Omental fat pad (tissue), 4 donors: Measurements from ENCODE around the gene PRKCA. TPM values are rescaled to one million over a fixed set of nuclear protein-coding genes. Genes with fewer than 3 reads are reported as not detected.
"Not testable (repeated sequence)": the region's sequence is repeated elsewhere in the genome, so short reads cannot be mapped to it uniquely, and the experiment has no call there.

Source experiments
- ATAC-seq: fragments of 150-250 bp; one replicate; pipeline ENCODE4 v1.9.1; 2016; ENCODE audit warnings: mild to moderate bottlenecking, moderate library complexity; ENCODE audit not compliant: low FRiP score
- DNase-seq: peaks from one replicate; pipeline ENCODE4 v3.0.0-alpha.2; 2019; ENCODE audit warnings: low spot score
- total RNA-seq, 4 donors: library from RNA; depleted of rRNA; stranded (reverse); fragments of >200 nt; gene quantifications; one replicate each; pipeline ENCODE4 v1.1.0, GENCODE V29; 2016
- TF ChIP-seq, protein P1 (sequence below), 3 donors: fragments of 450-650 bp; IDR thresholded peaks; one replicate each; pipeline ENCODE4 v1.5.1; 2016 to 2017; ENCODE audit warnings: antibody characterized with exemption in 3 of 3, mild to moderate bottlenecking in 3 of 3, moderate library complexity in 2 of 3

Gene PRKCA
- total RNA-seq, 4 donors from 2014 or later, result 6.7 to 14.3 (median 10.3) TPM

DNA sequence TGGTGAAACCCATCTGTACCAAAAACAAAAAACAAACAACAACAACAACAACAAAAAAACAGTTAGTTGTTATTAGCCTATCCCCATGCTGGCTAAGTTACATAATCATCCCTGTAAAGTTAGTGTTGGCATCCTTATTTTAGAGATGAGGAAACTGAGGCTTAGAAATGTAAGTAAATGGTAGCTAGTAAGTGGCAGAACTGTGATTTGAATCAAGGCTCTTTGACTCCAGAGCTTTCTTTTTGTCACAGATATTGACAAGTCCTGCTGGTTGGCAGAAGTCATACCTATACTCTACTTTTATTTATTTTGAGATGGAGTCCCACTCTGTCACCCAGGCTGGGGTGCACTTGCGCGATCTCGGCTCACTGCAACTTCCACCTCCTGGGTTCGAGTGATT is 42.1 kb downstream of the PRKCA start:
- TF ChIP-seq, protein P1, sequence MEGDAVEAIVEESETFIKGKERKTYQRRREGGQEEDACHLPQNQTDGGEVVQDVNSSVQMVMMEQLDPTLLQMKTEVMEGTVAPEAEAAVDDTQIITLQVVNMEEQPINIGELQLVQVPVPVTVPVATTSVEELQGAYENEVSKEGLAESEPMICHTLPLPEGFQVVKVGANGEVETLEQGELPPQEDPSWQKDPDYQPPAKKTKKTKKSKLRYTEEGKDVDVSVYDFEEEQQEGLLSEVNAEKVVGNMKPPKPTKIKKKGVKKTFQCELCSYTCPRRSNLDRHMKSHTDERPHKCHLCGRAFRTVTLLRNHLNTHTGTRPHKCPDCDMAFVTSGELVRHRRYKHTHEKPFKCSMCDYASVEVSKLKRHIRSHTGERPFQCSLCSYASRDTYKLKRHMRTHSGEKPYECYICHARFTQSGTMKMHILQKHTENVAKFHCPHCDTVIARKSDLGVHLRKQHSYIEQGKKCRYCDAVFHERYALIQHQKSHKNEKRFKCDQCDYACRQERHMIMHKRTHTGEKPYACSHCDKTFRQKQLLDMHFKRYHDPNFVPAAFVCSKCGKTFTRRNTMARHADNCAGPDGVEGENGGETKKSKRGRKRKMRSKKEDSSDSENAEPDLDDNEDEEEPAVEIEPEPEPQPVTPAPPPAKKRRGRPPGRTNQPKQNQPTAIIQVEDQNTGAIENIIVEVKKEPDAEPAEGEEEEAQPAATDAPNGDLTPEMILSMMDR (IDR thresholded peaks at IDR 0.05), result no peak
- ATAC-seq, result no peak

DNA sequence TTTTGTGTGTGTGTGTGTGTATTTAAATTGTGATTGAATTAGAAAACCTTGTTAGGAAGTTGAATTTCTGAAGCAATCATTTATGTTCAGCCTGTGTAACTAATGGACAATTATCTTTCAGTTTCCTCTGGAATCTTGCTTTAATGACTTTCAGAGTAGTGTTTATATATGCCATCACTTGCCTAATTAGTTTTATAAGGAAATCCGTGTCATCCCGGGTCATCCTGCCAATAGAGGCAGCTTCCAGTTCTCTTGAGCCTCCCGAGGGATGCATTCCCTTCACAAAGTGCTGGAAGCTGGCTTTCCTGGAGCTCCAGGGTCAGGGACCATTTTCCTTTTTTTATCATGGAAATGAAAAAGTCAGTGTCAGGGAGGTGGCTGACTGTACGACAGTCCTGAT is 42.9 kb downstream of the PRKCA start:
- TF ChIP-seq, protein P1 (IDR thresholded peaks at IDR 0.05), result no peak
- ATAC-seq, result no peak

More for the DNA sequence above, 42.1 kb downstream of the PRKCA start:
- no peak for DNase-seq

GRCh38 chr17:66345949-66346638 is 43.7 kb downstream of the PRKCA start:
- ATAC-seq, DNase-seq: not testable (repeated sequence)

More for the DNA sequence above, 42.9 kb downstream of the PRKCA start:
- DNase-seq, result no peak

DNA sequence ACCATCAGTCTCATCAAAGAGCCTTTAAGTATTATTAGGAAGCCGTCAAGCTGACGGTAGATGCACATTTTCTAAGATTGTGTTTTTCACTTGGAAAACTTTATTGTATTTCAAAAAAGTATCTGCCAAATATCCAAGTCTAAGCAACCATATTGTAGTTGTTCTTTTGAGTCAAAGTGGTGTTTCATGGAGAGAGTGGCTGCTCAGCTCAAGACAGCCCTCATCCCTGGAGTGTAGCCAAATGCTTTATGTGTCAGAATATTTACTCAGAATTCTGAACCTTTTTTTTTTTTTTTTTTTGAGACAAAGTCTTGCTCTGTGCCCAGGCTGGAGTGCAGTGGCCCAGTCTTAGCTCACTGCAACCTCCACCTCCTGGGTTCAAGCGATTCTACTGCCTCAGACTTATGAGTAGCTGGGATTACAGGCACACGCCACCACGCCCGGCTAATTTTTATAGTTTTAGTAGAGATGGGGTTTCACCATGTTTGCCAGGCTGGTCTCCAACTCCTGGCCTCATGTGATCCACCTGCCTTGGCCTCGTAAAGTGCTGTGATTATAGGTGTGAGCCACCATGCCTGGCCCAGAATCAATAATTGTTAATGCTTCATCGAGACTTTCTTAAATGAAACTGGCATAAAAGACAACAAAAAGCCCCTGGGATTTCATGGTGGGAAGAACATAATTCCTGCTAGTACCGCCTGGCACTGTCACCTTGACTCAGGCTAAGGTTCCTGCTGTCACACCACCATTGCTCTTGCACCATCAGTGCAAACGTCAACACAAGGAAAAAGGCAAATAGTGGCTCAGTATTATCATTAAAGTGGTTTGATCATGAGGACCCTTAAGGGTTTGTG is 45.5 kb downstream of the PRKCA start:
- DNase-seq (no peak), ATAC-seq (no peak)
- TF ChIP-seq, protein P1 (IDR thresholded peaks at IDR 0.05), result no peak

DNA sequence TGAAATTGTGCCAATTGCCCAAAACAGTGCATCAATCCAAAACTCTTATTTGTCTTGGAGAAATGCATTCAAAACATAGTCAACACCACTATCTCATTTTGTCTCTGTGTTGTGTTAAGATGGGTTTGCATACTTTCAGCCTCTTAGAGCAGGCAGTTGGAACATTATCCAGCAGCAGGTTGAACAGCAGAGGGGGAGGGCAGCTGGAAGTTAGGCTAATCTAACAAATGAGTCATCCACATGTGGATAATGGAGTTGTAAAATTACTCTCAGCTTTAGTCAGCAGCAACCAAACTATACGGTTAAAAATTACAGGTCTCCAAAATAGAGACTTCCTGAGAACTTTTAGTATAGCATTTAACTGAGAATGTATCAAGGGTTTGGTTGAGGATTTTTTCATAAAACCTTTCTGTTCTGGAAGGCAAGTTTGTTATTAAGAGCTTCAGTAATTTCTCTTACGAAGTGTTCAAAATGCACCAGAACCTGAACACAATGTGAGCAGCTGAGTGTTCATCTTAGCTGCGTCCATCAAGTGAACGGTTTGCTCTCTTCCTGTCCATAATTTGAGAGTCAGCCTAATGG is 46.3 kb downstream of the PRKCA start:
- no peak for DNase-seq
- TF ChIP-seq, protein P1 (IDR thresholded peaks at IDR 0.05), result no peak
- peak; percentile 82 for ATAC-seq

GRCh38 chr17:66349521-66350254 is 47.3 kb downstream of the PRKCA start:
- ATAC-seq (no peak), DNase-seq (no peak)
- TF ChIP-seq, protein P1 (IDR thresholded peaks at IDR 0.05), result no peak

- not testable (repeated sequence) for ATAC-seq
Measured at GRCh38 chr17:66350576-66350975, 48.2 kb downstream of the PRKCA start.

More at GRCh38 chr17:66350576-66350975, 48.2 kb downstream of the PRKCA start:
- DNase-seq, result not testable (repeated sequence)
